Neural cell (in vitro differentiated cells): ENCODE data around the gene SPATA2. TPM values are rescaled to one million over a fixed set of nuclear protein-coding genes. Genes with fewer than 3 reads are reported as not detected.

ENCODE experiments used
- H2AFZ ChIP-seq: fragments of 200-600, 300-800 bp; sonication (generic), shearing (Covaris generic); 2 replicates; pipeline ENCODE4 v1.6.0; 2014; ENCODE audit warnings: low read depth, mild to moderate bottlenecking, antibody characterized with exemption, low read length, moderate library complexity
- H3F3A ChIP-seq: fragments of 200-600 bp; shearing (Covaris generic); 2 replicates; pipeline ENCODE4 v1.6.1; 2016; ENCODE audit warnings: mild to moderate bottlenecking, moderate library complexity, mixed read lengths, antibody characterized with exemption, low read length; ENCODE audit not compliant: insufficient read depth, poor library complexity, severe bottlenecking
- H3K27ac ChIP-seq: fragments of 200-600, 300-800 bp; sonication (generic), shearing (Covaris generic); 2 replicates; pipeline ENCODE4 v1.5.1; 2014; ENCODE audit warnings: mild to moderate bottlenecking, low read length, moderate library complexity
- H3K27me3 ChIP-seq: fragments of 300-800, 200-600 bp; sonication (generic), shearing (Covaris generic); 2 replicates; pipeline ENCODE4 v1.6.0; 2014; ENCODE audit warnings: mild to moderate bottlenecking, low read depth, low read length, moderate library complexity; ENCODE audit not compliant: insufficient read depth
- H3K36me3 ChIP-seq: fragments of 300-800, 200-600 bp; sonication (generic), shearing (Covaris generic); 2 replicates; pipeline ENCODE4 v1.5.1; 2014; ENCODE audit warnings: mild to moderate bottlenecking, antibody characterized with exemption, low read length, moderate library complexity; ENCODE audit not compliant: insufficient read depth
- H3K4me2 ChIP-seq: fragments of 300-800, 200-600 bp; sonication (generic), shearing (Covaris generic); 2 replicates; pipeline ENCODE4 v1.6.0; 2014; ENCODE audit warnings: mild to moderate bottlenecking, low read length
- H3K4me3 ChIP-seq: fragments of 300-800, 200-600 bp; sonication (generic), shearing (Covaris generic); 2 replicates; pipeline ENCODE4 v1.5.1; 2014; ENCODE audit warnings: mild to moderate bottlenecking, low read length, moderate library complexity
- H3K79me2 ChIP-seq: fragments of 200-600 bp; shearing (Covaris generic); replicated peaks from 2 replicates; pipeline ENCODE4 v1.6.0; 2014; ENCODE audit warnings: mild to moderate bottlenecking, low read length, moderate library complexity; ENCODE audit not compliant: insufficient read depth
- H3K9ac ChIP-seq: fragments of 300-800, 200-600 bp; sonication (generic), shearing (Covaris generic); 2 replicates; pipeline ENCODE4 v1.6.1; 2016; ENCODE audit warnings: mild to moderate bottlenecking, low read length, mixed read lengths
- H3K9me2 ChIP-seq: fragments of 200-600 bp; shearing (Covaris generic); 2 replicates; pipeline ENCODE4 v1.6.1; 2016; ENCODE audit warnings: mild to moderate bottlenecking, low read length, mixed read lengths; ENCODE audit not compliant: insufficient read depth
- H3K9me3 ChIP-seq: fragments of 200-600, 300-800 bp; sonication (generic), shearing (Covaris generic); 2 replicates; pipeline ENCODE4 v1.6.1; 2016; ENCODE audit warnings: mild to moderate bottlenecking, mixed run types, low read length, moderate library complexity, mixed read lengths
- H4K20me1 ChIP-seq: fragments of 200-600 bp; shearing (Covaris generic); 2 replicates; pipeline ENCODE4 v1.6.1; 2016; ENCODE audit warnings: mild to moderate bottlenecking, mixed run types; ENCODE audit not compliant: insufficient read depth
- CTCF ChIP-seq: fragments of 450-650 bp; IDR thresholded peaks from 2 replicates; pipeline ENCODE4 v1.5.1; 2014; ENCODE audit warnings: antibody characterized with exemption, mild to moderate bottlenecking, moderate library complexity; ENCODE audit not compliant: poor library complexity, severe bottlenecking
- EP300 ChIP-seq: fragments of 450-650 bp; conservative IDR thresholded peaks from 2 replicates; pipeline ENCODE4 v1.6.1; 2014; ENCODE audit warnings: antibody characterized with exemption, mild to moderate bottlenecking, moderate library complexity; ENCODE audit not compliant: poor library complexity, severe bottlenecking
- EZH2 ChIP-seq: fragments of 200-600, 300-800 bp; shearing (Covaris generic), sonication (generic); IDR thresholded peaks from 2 replicates; pipeline ENCODE4 v1.6.1; 2014; ENCODE audit warnings: antibody characterized with exemption, low read length, borderline replicate concordance, mild to moderate bottlenecking; ENCODE audit not compliant: insufficient read depth, poor library complexity, severe bottlenecking
- MXI1 ChIP-seq: fragments of 450-650 bp; conservative IDR thresholded peaks from 2 replicates; pipeline ENCODE4 v1.6.1; 2014; ENCODE audit warnings: antibody characterized with exemption, mild to moderate bottlenecking; ENCODE audit not compliant: poor library complexity, severe bottlenecking
- POLR2AphosphoS5 ChIP-seq: IDR thresholded peaks from 2 replicates; pipeline ENCODE4 v1.6.1; 2012
- RAD21 ChIP-seq: fragments of 450-650 bp; conservative IDR thresholded peaks from 2 replicates; pipeline ENCODE4 v1.6.1; 2014; ENCODE audit warnings: antibody characterized with exemption, mild to moderate bottlenecking, moderate library complexity
- REST ChIP-seq: IDR thresholded peaks from 2 replicates; pipeline ENCODE4 v1.6.1; 2012; ENCODE audit warnings: borderline replicate concordance
- SMC3 ChIP-seq: fragments of 450-650 bp; conservative IDR thresholded peaks from 2 replicates; pipeline ENCODE4 v1.6.1; 2014; ENCODE audit warnings: antibody characterized with exemption, mild to moderate bottlenecking, moderate library complexity; ENCODE audit not compliant: poor library complexity
- TAF1 ChIP-seq: IDR thresholded peaks from 2 replicates; pipeline ENCODE4 v1.6.1; 2012; ENCODE audit warnings: low read depth
- polyA plus RNA-seq: library from polyadenylated mRNA; depleted of rRNA; stranded (reverse); fragments of >200 nt; gene quantifications from 2 replicates; pipeline ENCODE4 v1.2.3, GENCODE V29; 2014

Gene SPATA2
- polyA plus RNA-seq, 1 donor from 2014 or later, result 1.7 TPM

GRCh38 chr20:49880177-49880576 lies 35.2 kb downstream of the SPATA2 start:
- Histone ChIP-seq H3K9me3 (no peaks in the 10 kb centered on the region), H3K27me3 (no peaks in the 10 kb centered on the region), H3K4me3 (no peak overlapping the region), H3K79me2 (no peaks in the 10 kb centered on the region), H4K20me1 (no peaks in the 10 kb centered on the region), H3K9me2 (no peaks in the 10 kb centered on the region), H2AFZ (no peak overlapping the region), H3K36me3 (peaks cover 4% of the 10 kb centered on the region), H3K4me2 (no peak overlapping the region), H3K9ac (no peak overlapping the region), H3F3A (no peaks in the 10 kb centered on the region), H3K27ac (no peak overlapping the region)
- TF ChIP-seq REST (no peak), EP300 (no peak), RAD21 (no peak), POLR2AphosphoS5 (no peak), CTCF (no peak), MXI1 (no peak), SMC3 (no peak), EZH2 (no peak), TAF1 (no peak)

- Histone ChIP-seq H3K27me3 (no peaks in the 10 kb centered on the region), H3K79me2 (no peaks in the 10 kb centered on the region), H3K27ac (no peak overlapping the region), H4K20me1 (no peaks in the 10 kb centered on the region), H2AFZ (no peak overlapping the region), H3K36me3 (no peaks in the 10 kb centered on the region), H3F3A (no peaks in the 10 kb centered on the region), H3K4me2 (no peak overlapping the region), H3K4me3 (no peak overlapping the region), H3K9ac (no peak overlapping the region), H3K9me3 (no peaks in the 10 kb centered on the region), H3K9me2 (no peaks in the 10 kb centered on the region)
- TF ChIP-seq POLR2AphosphoS5, result no peak
- no peak for TF ChIP-seq REST
- TF ChIP-seq SMC3, result no peak
- TF ChIP-seq CTCF, result no peak
- no peak for TF ChIP-seq TAF1
- no peak for TF ChIP-seq MXI1
These were observed 36.4 kb downstream of the SPATA2 start for GRCh38 chr20:49878977-49879376.
